Stomach (tissue), 9 donors: ENCODE measurements around the gene EPHA6. TPM values are rescaled to one million over a fixed set of nuclear protein-coding genes. Genes with fewer than 3 reads are reported as not detected.
"Not testable (repeated sequence)": the region's sequence is repeated elsewhere in the genome, so short reads cannot be mapped to it uniquely, and the experiment has no call there.

Experiments used
- DNase-seq, 2 donors: peaks; one replicate each; pipeline versions ENCODE4 v3.0.0 to v3.0.0-alpha.2; 2013 to 2019
- H3K27ac ChIP-seq, 5 donors: fragments of 200-600 bp in 4 of 5; sonication (generic) in 4 of 5; one replicate each; pipeline ENCODE4 v1.5.1; 2013 to 2019; ENCODE audit warnings: mild to moderate bottlenecking in 1 of 5, moderate library complexity in 1 of 5
- H3K27me3 ChIP-seq, 3 donors: fragments of 200-600 bp; sonication (generic); one replicate each; pipeline ENCODE4 v1.5.1; 2017 to 2019; ENCODE audit warnings: mixed run types in 1 of 3
- H3K36me3 ChIP-seq, 4 donors: fragments of 200-600 bp; sonication (generic); 1 replicate in 3 of 4; 2 replicates in 1 of 4; pipeline ENCODE4 v1.5.1; 2016 to 2019
- H3K4me1 ChIP-seq, 4 donors: fragments of 200-600 bp; sonication (generic); one replicate each; pipeline ENCODE4 v1.5.1; 2016 to 2019
- H3K4me3 ChIP-seq, 4 donors: fragments of 200-600 bp; sonication (generic) in 3 of 4; one replicate each; pipeline ENCODE4 v1.5.1; 2016 to 2019; ENCODE audit warnings: mild to moderate bottlenecking in 1 of 4
- H3K9me3 ChIP-seq, 4 donors: fragments of 200-600 bp; sonication (generic); one replicate each; pipeline ENCODE4 v1.5.1; 2016 to 2019
- EP300 ChIP-seq: sonication (generic); formaldehyde crosslinking; IDR thresholded peaks from one replicate; pipeline ENCODE4 v1.6.1; 2017; ENCODE audit warnings: antibody characterized with exemption
- POLR2A ChIP-seq, 4 donors: fragments of 450-650 bp; IDR thresholded peaks; one replicate each; pipeline ENCODE4 v1.6.1; 2016; ENCODE audit warnings: antibody characterized with exemption in 4 of 4, control low read depth in 2 of 4, mild to moderate bottlenecking in 1 of 4, moderate library complexity in 1 of 4
- POLR2AphosphoS5 ChIP-seq, 3 donors: sonication (generic); formaldehyde crosslinking; IDR thresholded peaks; one replicate each; pipeline ENCODE4 v1.6.1; 2016; ENCODE audit warnings: antibody characterized with exemption in 3 of 3
- WGBS, 5 donors: extraction: QIAGEN DNeasy Blood & Tissue Kit in 3 of 5; methylation state at CpG; one replicate each; pipeline versions ENCODE4 v1.1.5 to v1.1.7; 2013 to 2018; 5-methylcytosine and 5-hydroxymethylcytosine counted together
- intact Hi-C: fragments of 100-400 bp; cut with DNase I; formaldehyde crosslinking; loops from one replicate; pipeline ENCODE4 v1.15.1; 2023; ENCODE audit warnings: low total_unique reads
- polyA plus RNA-seq, 3 donors: library from polyadenylated mRNA; stranded (reverse); fragments of 200-250 nt; gene quantifications; one replicate each; pipeline ENCODE4 v1.2.3, GENCODE V29; 2013
- total RNA-seq, 5 donors: library from RNA; depleted of rRNA; stranded (reverse); fragments of >200 nt; gene quantifications; one replicate each; pipeline versions ENCODE4 v1.1.0 to v1.2.3, GENCODE V29; 2014 to 2016
- TF ChIP-seq, protein P1 (sequence below), 7 experiments: fragments of 450-650 bp in 4 of 7; fragments of 200-600 bp in 3 of 7; sonication (generic) in 3 of 7; IDR thresholded peaks; one replicate each; pipeline ENCODE4 v1.5.1; 2016 to 2019; ENCODE audit warnings: antibody characterized with exemption in 7 of 7, control low read depth in 2 of 7, mild to moderate bottlenecking in 1 of 7
- donor health status: healthy with polysubstance abuse.
- donor health status: Bipolar disorder and iron deficiency.
- donor health status: healthy.

The EPHA6 gene
- total and polyA plus RNA-seq, 8 donors: 0.18 to 179 (median 14.7) TPM; not detected in 4

DNA sequence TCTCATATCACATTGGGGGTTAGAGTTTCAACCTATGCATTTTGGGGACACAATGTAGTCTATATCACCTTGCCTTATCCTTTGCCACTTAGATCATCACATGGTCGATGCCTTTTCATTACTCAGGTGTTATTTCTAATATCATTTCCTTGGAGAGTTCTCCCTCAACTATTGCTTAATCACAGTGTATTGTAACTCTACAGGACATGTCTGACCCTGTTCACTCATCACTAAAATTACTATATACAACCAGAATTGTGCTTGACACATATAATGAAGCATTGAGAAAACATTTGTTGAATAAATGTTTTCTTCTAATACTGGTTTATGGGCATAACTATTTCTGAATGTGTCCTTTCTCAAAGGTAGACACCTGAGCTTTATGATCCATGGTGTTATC is 207.4 kb downstream of the EPHA6 start:
- no peak overlapping the region for H3K4me3 ChIP-seq
- intact Hi-C loops: no loop called here
- WGBS, 5 donors: 66 to 86% (median 71%) methylated on average over 1 of the region's 1 CpG
- no peaks in the 10 kb centered on the region for H3K36me3 ChIP-seq
- peaks cover 0 to 32% (median 8%) of the 10 kb centered on the region in 4 donors for H3K9me3 ChIP-seq
- H3K4me1 ChIP-seq: no peaks in the 10 kb centered on the region
- no peak overlapping the region for H3K27ac ChIP-seq
- TF ChIP-seq POLR2A (IDR thresholded peaks at IDR 0.05): no peak
- TF ChIP-seq POLR2AphosphoS5 (IDR thresholded peaks at IDR 0.05): no peak
- TF ChIP-seq, protein P1, sequence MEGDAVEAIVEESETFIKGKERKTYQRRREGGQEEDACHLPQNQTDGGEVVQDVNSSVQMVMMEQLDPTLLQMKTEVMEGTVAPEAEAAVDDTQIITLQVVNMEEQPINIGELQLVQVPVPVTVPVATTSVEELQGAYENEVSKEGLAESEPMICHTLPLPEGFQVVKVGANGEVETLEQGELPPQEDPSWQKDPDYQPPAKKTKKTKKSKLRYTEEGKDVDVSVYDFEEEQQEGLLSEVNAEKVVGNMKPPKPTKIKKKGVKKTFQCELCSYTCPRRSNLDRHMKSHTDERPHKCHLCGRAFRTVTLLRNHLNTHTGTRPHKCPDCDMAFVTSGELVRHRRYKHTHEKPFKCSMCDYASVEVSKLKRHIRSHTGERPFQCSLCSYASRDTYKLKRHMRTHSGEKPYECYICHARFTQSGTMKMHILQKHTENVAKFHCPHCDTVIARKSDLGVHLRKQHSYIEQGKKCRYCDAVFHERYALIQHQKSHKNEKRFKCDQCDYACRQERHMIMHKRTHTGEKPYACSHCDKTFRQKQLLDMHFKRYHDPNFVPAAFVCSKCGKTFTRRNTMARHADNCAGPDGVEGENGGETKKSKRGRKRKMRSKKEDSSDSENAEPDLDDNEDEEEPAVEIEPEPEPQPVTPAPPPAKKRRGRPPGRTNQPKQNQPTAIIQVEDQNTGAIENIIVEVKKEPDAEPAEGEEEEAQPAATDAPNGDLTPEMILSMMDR (IDR thresholded peaks at IDR 0.05): no peak
- no peak for TF ChIP-seq EP300
- no peak for DNase-seq
- H3K27me3 ChIP-seq: no peaks in the 10 kb centered on the region

DNA sequence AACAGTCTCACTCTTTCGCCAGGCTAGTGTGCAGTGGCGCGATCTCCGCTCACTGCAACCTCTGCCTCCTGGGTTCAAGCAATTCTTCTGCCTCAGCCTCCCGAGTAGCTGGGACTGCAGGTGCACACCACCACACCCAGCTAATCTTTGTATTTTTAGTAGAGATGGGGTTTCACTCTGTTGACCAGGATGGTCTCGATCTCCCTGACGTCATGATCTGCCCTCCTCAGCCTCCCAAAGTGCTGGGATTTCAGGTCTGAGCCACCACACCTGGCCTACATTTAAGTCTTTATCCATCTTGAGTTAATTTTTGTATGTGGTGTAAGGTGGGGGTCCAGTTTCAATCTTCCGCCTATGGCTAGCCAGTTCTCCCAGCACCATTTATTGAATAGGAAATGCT is 211.2 kb downstream of the EPHA6 start:
- H3K27ac ChIP-seq, H3K4me3 ChIP-seq, H3K27me3 ChIP-seq, intact Hi-C loops, DNase-seq, H3K4me1 ChIP-seq, H3K36me3 ChIP-seq, H3K9me3 ChIP-seq: not testable (repeated sequence)
- 91 to 96% (median 92%) methylated on average over 8 of the region's 8 CpGs for WGBS, 5 donors

DNA sequence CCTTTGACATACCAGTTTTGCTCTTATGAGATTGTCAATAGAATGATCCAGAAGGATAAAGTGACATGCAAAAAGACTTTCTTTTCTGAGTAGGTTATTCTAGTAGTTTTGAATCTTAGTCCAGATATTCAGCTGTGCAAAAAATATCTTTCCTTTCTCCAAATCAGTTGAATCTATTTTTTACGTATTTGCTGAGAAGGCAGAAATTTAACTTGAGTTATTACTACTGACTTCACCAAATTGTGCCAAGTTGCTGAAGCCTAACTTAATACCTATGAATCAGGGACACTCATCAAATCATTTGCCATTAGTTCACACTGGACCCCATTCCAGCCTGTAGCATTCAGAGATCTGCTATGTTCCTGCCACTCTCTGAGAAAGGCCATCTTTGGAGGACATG is 215.6 kb downstream of the EPHA6 start:
- Histone ChIP-seq H3K4me1 (no peaks in the 10 kb centered on the region), H3K27ac (no peak overlapping the region), H3K36me3 (no peaks in the 10 kb centered on the region), H3K4me3 (no peak overlapping the region), H3K27me3 (no peaks in the 10 kb centered on the region), H3K9me3 (peaks cover 0 to 9% (median 4%) of the 10 kb centered on the region in 4 donors)
- TF ChIP-seq, protein P1 (IDR thresholded peaks at IDR 0.05): no peak
- no peak for TF ChIP-seq EP300
- TF ChIP-seq POLR2AphosphoS5 (IDR thresholded peaks at IDR 0.05): no peak
- no peak for TF ChIP-seq POLR2A (IDR thresholded peaks at IDR 0.05)
- no peak for DNase-seq
- WGBS, 5 donors: 81 to 98% (median 94%) methylated on average over 1 of the region's 1 CpG
- intact Hi-C loops: no loop called here

DNA sequence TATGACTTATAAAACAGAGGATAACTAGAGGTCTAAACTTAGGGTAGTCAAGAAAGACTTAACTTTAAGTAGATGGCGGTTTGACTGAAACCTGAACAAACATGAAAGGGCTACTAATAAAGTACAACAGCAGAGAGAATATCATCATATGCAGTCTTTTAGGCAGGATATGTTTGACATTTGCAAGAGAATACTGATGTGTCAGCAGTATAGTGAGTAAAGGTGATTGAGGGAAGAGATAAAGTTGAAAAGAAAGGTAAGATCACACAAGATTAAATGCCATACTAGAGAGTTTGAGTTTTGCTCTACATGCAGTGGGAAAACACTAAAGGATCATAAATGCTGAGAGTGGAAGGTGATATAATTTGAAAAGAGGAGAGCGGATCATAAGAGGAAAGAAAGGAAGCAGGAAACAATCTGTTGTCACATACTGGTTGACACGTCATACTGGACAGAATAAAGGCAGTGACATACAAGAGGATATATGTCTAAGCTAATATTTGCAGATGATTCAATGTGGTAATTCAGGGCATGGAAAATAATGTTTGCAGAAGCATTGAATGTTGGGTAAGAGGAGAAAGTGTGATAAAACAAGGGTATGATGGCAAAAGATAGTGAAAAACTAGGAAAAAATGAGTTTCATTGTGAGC is 223.0 kb downstream of the EPHA6 start:
- Histone ChIP-seq H3K9me3 (no peaks in the 10 kb centered on the region), H3K36me3 (no peaks in the 10 kb centered on the region), H3K27ac (no peak overlapping the region), H3K4me3 (no peak overlapping the region), H3K4me1 (no peaks in the 10 kb centered on the region), H3K27me3 (no peaks in the 10 kb centered on the region)
- no peak for TF ChIP-seq EP300
- TF ChIP-seq POLR2AphosphoS5 (IDR thresholded peaks at IDR 0.05): no peak
- TF ChIP-seq POLR2A (IDR thresholded peaks at IDR 0.05): no peak
- TF ChIP-seq, protein P1 (IDR thresholded peaks at IDR 0.05): no peak
- intact Hi-C loops: no loop called here
- no peak for DNase-seq
- 75 to 90% (median 83%) methylated on average over 3 of the region's 3 CpGs for WGBS, 5 donors

DNA sequence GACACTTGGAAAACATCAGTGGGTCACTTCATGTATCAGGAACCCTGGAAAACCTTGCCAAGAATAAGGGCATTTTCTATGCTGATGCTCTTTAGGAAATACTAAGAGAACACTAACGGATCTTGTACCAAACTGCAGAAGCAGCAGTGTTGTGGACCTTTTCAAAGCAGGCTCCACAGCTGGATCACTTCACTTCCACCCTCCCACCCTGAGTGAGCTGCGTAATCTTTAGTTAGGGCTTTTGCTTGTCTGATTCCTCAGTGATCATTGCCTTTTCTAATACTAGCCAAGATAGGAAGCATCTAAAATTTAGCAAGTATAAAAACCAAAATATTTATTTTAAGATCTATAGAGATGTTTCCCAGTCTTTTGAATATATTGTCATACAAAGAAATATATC is 229.0 kb downstream of the EPHA6 start:
- TF ChIP-seq POLR2A (IDR thresholded peaks at IDR 0.05) (no peak), POLR2AphosphoS5 (IDR thresholded peaks at IDR 0.05) (no peak), EP300 (no peak)
- TF ChIP-seq, protein P1 (IDR thresholded peaks at IDR 0.05): no peak
- DNase-seq: peak in 1 of 2 donors; percentile 35
- WGBS, 5 donors: 58 to 74% (median 61%) methylated on average over 2 of the region's 2 CpGs
- no peaks in the 10 kb centered on the region for H3K9me3 ChIP-seq
- no peak overlapping the region for H3K27ac ChIP-seq
- no peaks in the 10 kb centered on the region for H3K4me1 ChIP-seq
- no peaks in the 10 kb centered on the region for H3K36me3 ChIP-seq
- no peaks in the 10 kb centered on the region for H3K27me3 ChIP-seq
- no peak overlapping the region for H3K4me3 ChIP-seq
- intact Hi-C loops: no loop called here
